Small intestine (tissue), 7 donors: Measurements from ENCODE around the gene BEST4. TPM values are rescaled to one million over a fixed set of nuclear protein-coding genes. Genes with fewer than 3 reads are reported as not detected.

Experiments used
- DNase-seq, 2 donors: peaks; one replicate each; pipeline versions ENCODE4 v3.0.0 to v3.0.0-alpha.2; 2013
- FAIRE-seq: peaks from 2 replicates; lab custom pipeline; 2012; peaks lifted over from hg19 to GRCh38; lab: Jason Lieb, UNC
- H3K27ac ChIP-seq, 3 donors: one replicate each; pipeline ENCODE4 v1.5.1; 2013; ENCODE audit warnings: low read length in 2 of 3, mild to moderate bottlenecking in 2 of 3, control low read depth in 1 of 3, inconsistent platforms in 1 of 3, low read depth in 1 of 3, moderate library complexity in 1 of 3
- H3K27me3 ChIP-seq, 3 donors: one replicate each; pipeline ENCODE4 v1.6.1; 2013; ENCODE audit warnings: low read length in 3 of 3, inconsistent platforms in 1 of 3; ENCODE audit not compliant: control insufficient read depth in 3 of 3, insufficient read depth in 3 of 3
- H3K36me3 ChIP-seq, 3 donors: one replicate each; pipeline ENCODE4 v1.6.1; 2013; ENCODE audit warnings: low read length in 3 of 3, inconsistent platforms in 1 of 3, low read depth in 1 of 3, mild to moderate bottlenecking in 1 of 3, moderate library complexity in 1 of 3; ENCODE audit not compliant: control insufficient read depth in 3 of 3, insufficient read depth in 2 of 3
- H3K4me1 ChIP-seq, 3 donors: one replicate each; pipeline ENCODE4 v1.6.1; 2013; ENCODE audit warnings: low read length in 2 of 3, inconsistent platforms in 1 of 3, low read depth in 1 of 3, mild to moderate bottlenecking in 1 of 3, moderate library complexity in 1 of 3; ENCODE audit not compliant: control insufficient read depth in 3 of 3, insufficient read depth in 2 of 3
- H3K4me3 ChIP-seq, 3 donors: one replicate each; pipeline ENCODE4 v1.5.1; 2013; ENCODE audit warnings: low read length in 3 of 3, control low read depth in 1 of 3, inconsistent platforms in 1 of 3, low read depth in 1 of 3, mild to moderate bottlenecking in 1 of 3, moderate library complexity in 1 of 3
- H3K9me3 ChIP-seq, 2 donors: one replicate each; pipeline ENCODE4 v1.6.1; 2013; ENCODE audit warnings: low read depth in 1 of 2, low read length in 1 of 2; ENCODE audit not compliant: control insufficient read depth in 2 of 2, insufficient read depth in 1 of 2
- WGBS, 3 donors: extraction: QIAGEN DNeasy Blood & Tissue Kit; methylation state at CpG; one replicate each; pipeline ENCODE4 v1.1.7; 2013; 5-methylcytosine and 5-hydroxymethylcytosine counted together
- polyA plus RNA-seq, 4 donors: library from polyadenylated mRNA; stranded (reverse) in 3 of 4; unstranded in 1 of 4; fragments of 200-250 nt in 3 of 4; fragments of 120-200 nt in 1 of 4; gene quantifications; one replicate each; pipeline versions ENCODE4 v1.2.1 to v1.2.3, GENCODE V29; 2013
- donor health status: healthy with polysubstance abuse.
- donor health status: control.
- donor health status: control.
- donor health status: Bipolar disorder and iron deficiency.
- donor health status: healthy.

BEST4 gene
- polyA plus RNA-seq, 4 donors, result 7.4 to 33.0 (median 14.8) TPM

GRCh38 chr1:44786138-44786840 is 1.7 kb downstream of the BEST4 start:
- Histone ChIP-seq H3K4me3 (peak overlapping the region in 2 of 3 donors; percentile 44 to 46), H3K36me3 (peaks cover 0 to 6% (median 0%) of the 10 kb centered on the region in 3 donors), H3K9me3 (no peaks in the 10 kb centered on the region), H3K27ac (peak overlapping the region; percentile 10 to 56 (median 34)), H3K4me1 (peaks cover 0 to 28% (median 2%) of the 10 kb centered on the region in 3 donors), H3K27me3 (no peaks in the 10 kb centered on the region)
- DNase-seq (peak; percentile 68 to 91), FAIRE-seq (no peak)
- 6 to 7% (median 7%) methylated on average over 39 to 49 of the region's 49 CpGs for WGBS, 3 donors

- H3K4me3 ChIP-seq, result peak overlapping the region in 2 of 3 donors; percentile 44 to 46
- no peaks in the 10 kb centered on the region for H3K27me3 ChIP-seq
- peak overlapping the region in 1 of 3 donors; percentile 10 for H3K27ac ChIP-seq
- no peaks in the 10 kb centered on the region for H3K9me3 ChIP-seq
- FAIRE-seq (no peak), DNase-seq (no peak)
- WGBS, 3 donors, result 31 to 37% (median 36%) methylated on average over 11 of the region's 11 CpGs
- H3K4me1 ChIP-seq, result peaks cover 0 to 28% (median 2%) of the 10 kb centered on the region in 3 donors
- H3K36me3 ChIP-seq, result peaks cover 0 to 12% (median 0%) of the 10 kb centered on the region in 3 donors
Observed at GRCh38 chr1:44785501-44786137, 2.4 kb downstream of the BEST4 start.

- peaks cover 0 to 16% (median 0%) of the 10 kb centered on the region in 3 donors for H3K36me3 ChIP-seq
- no peaks in the 10 kb centered on the region for H3K27me3 ChIP-seq
- no peaks in the 10 kb centered on the region for H3K9me3 ChIP-seq
- no peak for FAIRE-seq
- no peak for DNase-seq
- WGBS, 3 donors, result 71 to 84% (median 75%) methylated on average over 6 of the region's 6 CpGs
- no peak overlapping the region for H3K27ac ChIP-seq
- H3K4me1 ChIP-seq, result peaks cover 0 to 28% (median 2%) of the 10 kb centered on the region in 3 donors
- no peak overlapping the region for H3K4me3 ChIP-seq
Observed at GRCh38 chr1:44785029-44785380, 3.0 kb downstream of the BEST4 start.

GRCh38 chr1:44784094-44785028 is 3.6 kb downstream of the BEST4 start:
- H3K9me3 ChIP-seq, result no peaks in the 10 kb centered on the region
- FAIRE-seq (no peak), DNase-seq (peak; percentile 18 to 67)
- H3K4me1 ChIP-seq, result peaks cover 0 to 28% (median 2%) of the 10 kb centered on the region in 3 donors
- H3K4me3 ChIP-seq, result peak overlapping the region in 2 of 3 donors; percentile 46 to 49
- no peak overlapping the region for H3K27ac ChIP-seq
- H3K27me3 ChIP-seq, result no peaks in the 10 kb centered on the region
- peaks cover 0 to 23% (median 0%) of the 10 kb centered on the region in 3 donors for H3K36me3 ChIP-seq
- WGBS, 3 donors, result 4 to 7% (median 6%) methylated on average over 42 to 71 of the region's 71 CpGs

- FAIRE-seq, result no peak
Observed at GRCh38 chr1:44783697-44784093, 4.3 kb downstream of the BEST4 start.

GRCh38 chr1:44780583-44781121 is 7.3 kb downstream of the BEST4 start:
- DNase-seq, result no peak
- Histone ChIP-seq H3K4me1 (peaks cover 0 to 34% (median 1%) of the 10 kb centered on the region in 3 donors), H3K27ac (no peak overlapping the region), H3K9me3 (no peaks in the 10 kb centered on the region), H3K27me3 (no peaks in the 10 kb centered on the region), H3K36me3 (peaks cover 7 to 54% (median 7%) of the 10 kb centered on the region in 3 donors), H3K4me3 (no peak overlapping the region)
- no peak for FAIRE-seq
- WGBS, 3 donors, result 92 to 95% (median 95%) methylated on average over 14 of the region's 14 CpGs

More at GRCh38 chr1:44783697-44784093, 4.3 kb downstream of the BEST4 start:
- H3K27me3 ChIP-seq, result no peaks in the 10 kb centered on the region
- H3K36me3 ChIP-seq, result peaks cover 0 to 28% (median 3%) of the 10 kb centered on the region in 3 donors
- no peak for DNase-seq
- H3K4me3 ChIP-seq, result peak overlapping the region in 2 of 3 donors; percentile 46 to 49
- H3K27ac ChIP-seq, result no peak overlapping the region
- H3K9me3 ChIP-seq, result no peaks in the 10 kb centered on the region
- WGBS, 3 donors, result 45 to 50% (median 46%) methylated on average over 8 of the region's 8 CpGs
- H3K4me1 ChIP-seq, result peaks cover 0 to 28% (median 2%) of the 10 kb centered on the region in 3 donors

- H3K4me3 ChIP-seq, result no peak overlapping the region
- no peaks in the 10 kb centered on the region for H3K9me3 ChIP-seq
- peaks cover 7 to 54% (median 7%) of the 10 kb centered on the region in 3 donors for H3K36me3 ChIP-seq
- no peak for FAIRE-seq
- H3K27me3 ChIP-seq, result no peaks in the 10 kb centered on the region
- H3K4me1 ChIP-seq, result peaks cover 0 to 20% (median 0%) of the 10 kb centered on the region in 3 donors
- no peak for DNase-seq
- no peak overlapping the region for H3K27ac ChIP-seq
- 91 to 94% (median 93%) methylated on average over 6 of the region's 6 CpGs for WGBS, 3 donors
Observed at GRCh38 chr1:44778705-44779576, 9.0 kb downstream of the BEST4 start.
